ENCODE data around the gene SEC24D.

GRCh38 chr4:118813561-118813960 is 22.4 kb downstream of the SEC24D start:
- TF ChIP-seq EZH2 (IDR thresholded peaks at IDR 0.05; ENCODE audit: borderline replicate concordance, low read depth, low read length, severe bottlenecking), result no peak
- TF ChIP-seq, protein P1, sequence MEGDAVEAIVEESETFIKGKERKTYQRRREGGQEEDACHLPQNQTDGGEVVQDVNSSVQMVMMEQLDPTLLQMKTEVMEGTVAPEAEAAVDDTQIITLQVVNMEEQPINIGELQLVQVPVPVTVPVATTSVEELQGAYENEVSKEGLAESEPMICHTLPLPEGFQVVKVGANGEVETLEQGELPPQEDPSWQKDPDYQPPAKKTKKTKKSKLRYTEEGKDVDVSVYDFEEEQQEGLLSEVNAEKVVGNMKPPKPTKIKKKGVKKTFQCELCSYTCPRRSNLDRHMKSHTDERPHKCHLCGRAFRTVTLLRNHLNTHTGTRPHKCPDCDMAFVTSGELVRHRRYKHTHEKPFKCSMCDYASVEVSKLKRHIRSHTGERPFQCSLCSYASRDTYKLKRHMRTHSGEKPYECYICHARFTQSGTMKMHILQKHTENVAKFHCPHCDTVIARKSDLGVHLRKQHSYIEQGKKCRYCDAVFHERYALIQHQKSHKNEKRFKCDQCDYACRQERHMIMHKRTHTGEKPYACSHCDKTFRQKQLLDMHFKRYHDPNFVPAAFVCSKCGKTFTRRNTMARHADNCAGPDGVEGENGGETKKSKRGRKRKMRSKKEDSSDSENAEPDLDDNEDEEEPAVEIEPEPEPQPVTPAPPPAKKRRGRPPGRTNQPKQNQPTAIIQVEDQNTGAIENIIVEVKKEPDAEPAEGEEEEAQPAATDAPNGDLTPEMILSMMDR (IDR thresholded peaks at IDR 0.05; ENCODE audit: extremely low read depth in 1 of 2, insufficient read depth in 1 of 2, low read depth in 1 of 2, low read length in 2 of 2), result no peak
- no peak for TF ChIP-seq POLR2A (IDR thresholded peaks at IDR 0.05; ENCODE audit: low read depth, low read length)
- TF ChIP-seq GATA2 (IDR thresholded peaks at IDR 0.05; ENCODE audit: insufficient read depth, insufficient read length, low read depth, low read length), result no peak
- TF ChIP-seq, protein P2, sequence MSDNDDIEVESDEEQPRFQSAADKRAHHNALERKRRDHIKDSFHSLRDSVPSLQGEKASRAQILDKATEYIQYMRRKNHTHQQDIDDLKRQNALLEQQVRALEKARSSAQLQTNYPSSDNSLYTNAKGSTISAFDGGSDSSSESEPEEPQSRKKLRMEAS (IDR thresholded peaks at IDR 0.05; ENCODE audit: insufficient read depth, insufficient read length), result no peak
- no peak for TF ChIP-seq POLR2AphosphoS5 (IDR thresholded peaks at IDR 0.05; ENCODE audit: insufficient read depth, low read depth, low read length)
- TF ChIP-seq MYC (IDR thresholded peaks at IDR 0.05; ENCODE audit: low read depth, low read length), result no peak
